UCSD-AML1 (cell line): ENCODE measurements around the gene MSX2.

Source experiments
- DNase-seq: peaks from one replicate; lab custom pipeline; 2025; ENCODE audit not compliant: unreplicated experiment; lab: John Stamatoyannopoulos, UW

The MSX2 gene

DNA sequence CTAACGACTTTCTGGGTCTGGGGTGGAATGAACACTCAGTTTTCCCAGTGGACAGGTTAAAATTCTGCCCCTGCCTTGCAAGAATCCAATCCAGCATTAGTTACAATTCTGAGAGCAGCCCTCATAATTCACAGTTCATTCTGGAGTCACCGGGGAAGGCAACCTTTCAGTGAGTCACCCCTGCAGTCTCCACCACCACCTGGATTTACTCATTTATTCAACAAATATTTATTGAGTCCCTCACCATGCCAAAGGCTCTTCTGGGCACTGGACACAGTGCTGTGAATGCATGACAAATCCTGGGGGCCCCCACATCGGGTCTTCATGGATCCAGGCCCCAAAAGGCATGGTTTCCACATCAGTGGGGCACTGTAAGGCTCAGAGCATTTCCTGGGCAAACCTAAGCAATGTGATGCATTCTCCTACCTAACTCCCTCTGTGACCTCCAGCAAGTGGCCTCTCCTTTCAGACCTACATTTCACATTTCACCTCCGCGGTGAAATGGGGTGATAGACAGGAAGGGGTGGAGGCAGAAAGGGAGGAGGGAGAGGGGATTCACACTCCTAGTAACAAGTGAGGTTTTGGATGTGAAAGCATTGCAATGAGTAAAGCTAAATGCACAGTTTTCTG lies 6.4 kb upstream of the MSX2 start:
- DNase-seq, result no peak

DNA sequence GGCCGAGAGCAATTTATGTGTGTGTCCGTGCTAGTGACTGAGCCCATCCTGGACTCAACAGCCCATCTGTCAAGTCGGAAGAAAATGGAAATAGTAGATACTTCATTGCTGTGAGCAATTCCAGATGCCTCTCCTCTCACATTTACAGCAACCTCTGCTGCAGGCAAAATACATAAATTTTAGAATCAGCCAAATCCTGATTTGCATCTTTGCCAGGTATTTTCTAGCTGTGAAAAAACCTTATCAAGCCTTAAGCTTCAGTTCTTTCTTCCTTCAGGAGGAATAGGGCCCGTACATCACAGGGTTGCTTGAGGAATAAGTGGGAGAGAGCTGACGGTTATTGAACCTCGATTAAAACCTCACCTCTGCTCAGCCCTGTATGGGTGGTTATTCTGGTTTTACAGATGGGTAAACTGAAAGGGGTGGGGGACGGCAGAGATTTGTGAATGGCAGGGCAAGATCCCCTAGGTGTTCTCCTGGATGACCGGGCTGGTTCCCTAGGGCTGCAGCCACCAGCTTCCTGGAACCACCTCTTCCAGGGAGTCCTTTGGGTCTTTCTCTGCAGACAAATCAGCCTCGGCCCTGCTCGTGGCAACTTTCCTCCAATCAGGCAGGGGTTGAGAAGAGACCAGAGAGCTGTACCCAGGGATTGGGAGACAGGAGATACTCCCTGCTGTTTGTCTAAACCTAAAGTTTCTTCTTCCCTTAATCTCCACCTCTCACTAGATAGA lies 5.3 kb upstream of the MSX2 start:
- DNase-seq, result no peak

DNA sequence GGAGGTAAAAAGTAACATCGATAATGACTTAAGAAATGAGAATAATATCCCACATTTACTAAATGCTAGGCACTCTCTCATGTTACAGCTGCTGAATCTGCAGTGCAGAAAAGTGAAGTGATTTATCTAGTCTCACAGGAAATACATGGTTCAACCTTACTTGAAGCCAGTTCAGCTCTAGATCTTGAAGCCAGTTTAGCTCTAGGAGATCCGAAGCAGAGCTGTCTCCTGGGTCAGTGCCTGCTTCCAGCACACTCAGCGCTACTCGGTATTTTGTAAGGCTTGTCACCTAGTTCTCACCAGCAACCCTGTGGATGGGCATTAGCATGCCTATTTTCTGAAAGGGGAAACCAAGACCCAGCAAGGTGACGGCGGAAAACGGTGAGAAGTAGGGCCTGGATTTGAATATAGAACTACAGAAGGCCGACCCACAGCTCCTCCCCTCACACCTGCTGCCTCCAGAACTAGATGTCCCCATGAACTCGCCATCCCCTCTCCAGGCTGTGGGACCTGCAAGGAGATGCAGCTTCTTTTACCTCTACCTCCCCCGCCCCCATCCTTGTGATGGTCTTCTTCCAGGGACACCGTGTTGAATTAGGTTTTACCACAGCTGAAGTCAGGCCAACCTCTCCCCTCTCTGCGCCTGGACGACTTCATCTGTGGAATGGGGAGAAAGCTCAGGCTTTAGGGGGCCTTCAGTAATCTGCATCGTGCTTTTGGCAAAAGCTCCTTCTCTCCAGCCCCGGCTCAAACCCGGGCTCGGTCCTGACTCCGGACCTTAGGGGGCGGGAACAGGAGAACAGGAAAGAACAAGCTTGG lies 4.4 kb upstream of the MSX2 start:
- no peak for DNase-seq

DNA sequence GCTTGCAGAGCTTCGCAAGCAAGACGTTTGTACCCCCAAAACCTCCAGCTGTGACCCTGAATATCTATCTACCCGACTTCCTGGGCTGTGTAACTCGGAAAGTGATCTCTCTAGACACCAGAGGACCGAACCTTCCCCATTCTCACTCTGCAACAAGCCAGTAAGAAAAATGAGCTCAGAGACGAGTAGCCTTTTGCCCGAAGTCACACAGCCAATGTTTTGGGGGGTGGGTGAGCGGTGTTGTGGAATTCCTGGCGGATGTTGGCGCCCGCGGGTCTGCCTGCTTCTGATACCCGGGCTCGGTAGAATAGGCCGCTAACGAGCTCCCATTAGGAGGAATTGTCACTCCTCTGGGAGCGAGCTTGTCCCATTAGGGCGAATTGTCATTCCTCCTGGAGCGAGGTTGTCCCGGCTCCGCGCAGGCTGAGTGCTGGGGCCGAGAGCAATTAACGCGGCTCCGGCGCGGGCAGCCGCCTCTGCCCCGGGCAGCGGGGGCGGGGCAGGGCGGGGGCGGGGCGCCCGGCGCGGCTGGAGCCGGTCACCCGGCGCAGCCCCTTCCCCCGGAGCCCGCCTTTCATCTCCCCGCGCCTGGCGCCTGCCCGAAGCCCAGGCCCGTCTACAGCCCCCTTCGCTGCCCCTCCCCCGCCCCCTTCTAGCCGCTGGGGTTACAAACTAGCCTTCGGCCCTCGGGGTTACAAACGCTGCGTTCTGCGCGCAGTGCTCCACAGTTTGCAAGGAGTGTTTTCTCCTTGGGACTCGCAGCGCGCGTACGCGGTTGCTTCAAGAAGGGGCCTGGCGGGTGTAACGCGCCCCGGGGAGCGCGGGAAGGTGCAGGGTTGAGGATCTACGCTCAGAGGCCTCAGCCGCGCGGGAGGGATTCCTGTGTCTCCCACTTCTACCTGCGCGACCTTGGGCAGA lies 3.5 kb upstream of the MSX2 start:
- DNase-seq, result no peak

DNA sequence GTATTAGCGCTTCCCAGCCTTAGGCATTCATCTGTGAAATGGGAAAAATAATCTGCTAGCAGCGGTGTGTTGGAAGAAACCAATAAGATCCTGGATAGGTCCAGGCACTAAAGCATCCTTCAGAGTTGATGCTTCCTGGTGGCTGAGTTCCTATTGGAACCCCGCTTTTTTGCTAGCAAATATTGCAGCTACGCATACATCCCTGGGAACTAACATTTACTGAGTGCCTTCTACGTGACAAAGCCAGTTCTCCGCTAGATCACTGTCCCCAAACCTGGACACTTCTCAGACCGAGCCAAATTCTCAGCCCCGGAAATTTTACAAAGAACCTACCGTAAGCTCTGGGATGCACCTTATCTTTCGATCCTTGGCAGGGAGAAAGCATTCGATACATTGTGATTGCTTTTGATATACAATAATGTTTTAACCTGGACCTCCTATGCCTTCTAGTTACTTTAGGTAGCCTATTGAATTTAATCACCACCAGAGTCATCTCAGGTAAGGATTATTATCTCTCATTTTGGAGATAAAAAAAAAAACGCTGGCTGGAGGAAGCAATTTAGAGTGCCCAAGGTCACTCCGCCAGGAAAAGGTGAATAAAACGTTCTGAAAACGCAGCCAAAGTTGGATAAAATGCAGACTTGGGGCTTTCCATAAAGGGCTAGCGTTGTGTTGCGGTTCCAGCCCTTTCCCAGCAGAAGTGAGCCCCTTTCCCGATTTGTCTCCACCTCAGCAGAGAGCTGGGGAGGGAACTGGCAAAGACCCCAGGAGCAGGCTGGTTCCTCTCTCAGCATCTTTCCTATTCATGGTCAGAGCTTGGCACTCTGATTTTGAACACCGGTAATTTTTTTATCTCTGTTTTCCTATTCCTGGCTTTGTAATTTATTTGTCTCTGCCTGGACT lies 2.6 kb upstream of the MSX2 start:
- no peak for DNase-seq

DNA sequence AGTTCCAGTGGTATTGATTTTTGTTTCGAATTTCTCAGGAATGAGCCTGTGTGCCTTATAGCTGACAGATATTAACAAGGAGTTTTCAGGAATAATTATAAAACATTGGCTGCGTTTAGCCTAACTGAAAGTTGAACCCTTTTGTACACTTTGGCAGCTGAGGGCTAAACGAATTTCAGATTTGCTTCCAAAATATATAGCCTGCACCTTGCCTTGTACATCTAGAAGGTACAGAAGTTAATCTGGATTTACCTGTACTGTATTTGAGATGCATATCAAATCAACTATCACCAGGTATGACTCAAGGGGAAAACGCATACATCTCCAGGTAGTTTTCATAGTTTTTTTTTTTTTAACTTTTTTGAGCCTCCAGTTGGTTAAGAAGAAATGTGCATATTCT lies 1.9 kb upstream of the MSX2 start:
- no peak for DNase-seq

DNA sequence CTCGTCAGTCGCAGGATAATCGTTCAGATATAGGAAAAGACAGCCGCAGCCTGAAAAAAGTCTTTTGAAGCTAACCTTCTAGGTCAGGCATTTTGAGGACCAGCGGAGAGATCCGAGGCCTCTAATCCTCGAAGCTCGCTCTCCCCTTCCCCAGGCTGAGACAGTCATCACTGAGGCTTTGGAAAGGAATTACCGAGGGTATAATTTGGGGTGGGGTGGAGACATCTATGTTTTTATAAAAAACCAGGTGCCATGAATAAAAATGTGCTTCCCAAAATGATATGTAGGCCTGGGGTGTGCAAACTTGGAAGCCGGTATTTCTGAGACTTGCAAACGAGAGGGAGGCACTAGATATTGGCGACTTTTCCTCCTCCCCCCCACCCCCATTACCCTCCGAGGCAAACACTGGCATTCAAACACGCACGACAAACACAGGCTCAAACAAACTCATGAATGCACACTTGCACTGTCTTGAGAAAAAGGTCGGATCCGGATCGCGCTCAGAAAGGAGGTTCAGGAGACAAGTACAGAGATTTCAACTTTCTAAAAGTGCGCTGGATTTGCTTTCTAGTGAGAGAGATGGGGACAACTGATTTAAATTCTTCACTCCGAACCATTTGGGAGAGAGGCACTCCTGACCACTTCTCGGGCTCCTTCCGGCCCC lies 935 bp upstream of the MSX2 start:
- DNase-seq, result no peak

DNA sequence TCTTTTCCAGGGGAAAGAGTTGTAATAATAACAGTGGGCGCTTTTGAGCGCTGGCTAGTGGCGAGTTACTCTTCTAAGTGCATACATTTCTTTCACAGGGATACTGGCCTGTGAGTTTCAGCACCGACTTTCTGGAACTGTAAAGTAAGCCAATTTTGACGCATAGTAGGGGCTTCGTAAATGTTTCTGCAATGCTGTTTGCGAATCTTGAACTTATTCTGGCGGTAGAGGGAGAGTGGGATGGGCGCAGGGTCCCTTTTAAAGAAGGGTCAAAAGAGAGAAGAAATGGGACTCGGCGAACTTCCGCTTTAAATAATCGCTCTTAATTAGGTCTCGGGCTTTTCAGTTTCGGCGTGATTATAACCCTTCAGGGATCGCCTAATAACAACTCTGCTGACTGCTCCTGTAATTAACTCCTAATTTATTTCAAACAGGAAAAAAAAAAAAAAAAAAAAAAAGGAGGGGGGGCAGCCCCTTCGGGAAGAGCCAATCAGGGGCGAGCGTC lies 351 bp upstream of the MSX2 start:
- DNase-seq, result no peak

DNA sequence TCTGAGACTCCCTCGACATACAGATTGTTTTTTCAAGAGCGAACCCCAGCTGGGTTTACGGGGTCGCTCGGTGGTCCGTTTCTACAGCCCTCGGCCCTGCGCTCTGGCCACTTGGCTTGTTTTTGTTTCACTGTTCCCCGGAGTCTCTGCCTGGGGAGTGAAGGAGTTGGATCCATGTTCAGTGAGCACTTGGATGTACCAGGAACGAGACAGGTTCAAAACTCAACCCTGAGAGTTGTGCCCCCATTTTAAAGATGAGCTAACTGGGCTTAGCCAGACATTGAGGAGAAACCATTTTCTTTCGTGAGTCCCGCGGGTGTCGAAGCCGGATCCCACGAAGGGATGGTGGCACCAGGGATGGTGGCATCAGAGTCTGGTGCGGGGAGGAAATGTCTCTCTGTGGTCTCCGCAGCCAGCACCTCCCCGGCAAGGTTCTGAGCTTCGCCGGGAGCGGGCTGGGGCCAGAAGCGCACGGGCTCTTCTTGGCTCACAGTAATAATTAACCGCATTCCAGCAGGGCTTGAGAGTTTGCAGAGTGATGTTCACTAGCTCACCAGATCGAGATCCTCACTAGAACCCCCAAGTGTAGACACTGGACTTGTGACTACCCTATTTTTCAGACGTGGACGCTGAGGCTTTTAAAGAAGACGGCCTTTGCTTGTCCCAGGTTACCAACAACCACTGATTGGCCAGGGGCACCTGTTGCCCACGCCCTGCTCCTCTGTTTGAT lies 1.0 kb downstream of the MSX2 start:
- DNase-seq, result no peak

DNA sequence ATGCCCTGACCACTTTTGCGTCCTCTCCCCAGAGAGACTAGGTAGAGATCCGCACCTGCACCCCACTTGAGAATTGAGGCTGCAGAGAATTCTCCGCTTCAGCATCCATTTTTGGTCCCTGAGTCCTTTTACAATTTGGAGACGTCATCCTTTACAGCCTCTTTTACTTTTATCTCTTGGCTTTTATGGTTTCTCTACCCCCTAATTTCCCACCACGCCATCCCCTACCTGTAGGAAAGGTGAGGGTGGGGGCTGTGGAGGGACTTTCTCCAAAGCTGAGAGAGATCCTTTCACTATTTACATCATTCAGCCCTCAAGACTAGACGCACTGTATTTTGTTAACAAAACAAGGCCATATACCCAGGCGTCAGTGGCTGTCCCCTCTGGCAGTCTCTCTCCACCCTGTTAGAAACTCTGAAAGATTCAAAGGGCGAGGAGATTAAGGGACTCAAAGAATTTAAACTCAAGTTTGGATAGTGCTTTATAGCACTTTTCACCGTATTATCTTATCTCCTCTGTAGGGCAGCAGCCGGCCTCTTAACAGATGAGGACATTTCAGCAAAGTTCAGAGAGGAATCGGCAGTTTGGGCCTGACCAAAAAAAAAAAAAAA lies 1.7 kb downstream of the MSX2 start:
- DNase-seq, result no peak

DNA sequence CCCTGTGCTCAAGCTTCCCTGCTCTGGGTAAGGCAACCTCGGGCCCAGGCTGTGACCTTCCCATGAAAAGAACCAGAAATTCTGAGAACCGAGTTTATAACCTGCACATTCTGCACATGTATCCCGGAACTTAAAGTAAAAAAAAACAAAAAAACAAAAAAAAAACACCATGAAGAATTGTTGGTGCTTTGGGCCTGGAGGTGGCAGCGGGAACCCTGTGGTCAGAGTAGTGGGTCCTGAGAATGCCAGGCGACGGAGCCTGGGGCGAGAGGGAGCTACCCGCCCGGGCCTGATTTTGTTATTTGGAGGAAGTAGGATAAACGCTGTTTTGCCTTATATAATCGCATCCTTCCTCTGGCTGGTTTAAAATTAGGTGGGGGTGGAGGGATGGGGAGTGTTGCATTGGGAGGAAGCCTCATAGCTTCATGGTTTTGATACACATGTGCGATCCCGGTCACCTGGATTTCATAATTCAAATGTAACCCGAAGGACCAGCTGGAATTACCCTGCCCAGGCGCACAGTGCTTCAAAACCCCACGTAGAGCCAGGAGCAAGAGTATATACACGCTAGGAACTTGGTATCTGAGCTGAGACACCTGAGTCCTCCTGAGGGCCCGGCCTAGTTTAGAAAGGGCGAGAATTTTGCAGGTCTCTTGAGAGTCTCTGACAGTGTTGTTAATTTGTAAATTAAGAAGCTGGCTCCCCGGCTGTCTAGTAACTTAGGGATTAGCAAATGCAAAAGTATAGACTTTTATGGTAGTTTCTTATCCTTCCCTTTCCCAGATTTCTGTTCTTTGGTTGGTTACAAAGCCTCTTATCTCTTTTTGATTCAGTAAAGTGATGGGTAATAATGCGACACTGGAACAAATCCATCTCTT lies 2.8 kb downstream of the MSX2 start:
- no peak for DNase-seq

DNA sequence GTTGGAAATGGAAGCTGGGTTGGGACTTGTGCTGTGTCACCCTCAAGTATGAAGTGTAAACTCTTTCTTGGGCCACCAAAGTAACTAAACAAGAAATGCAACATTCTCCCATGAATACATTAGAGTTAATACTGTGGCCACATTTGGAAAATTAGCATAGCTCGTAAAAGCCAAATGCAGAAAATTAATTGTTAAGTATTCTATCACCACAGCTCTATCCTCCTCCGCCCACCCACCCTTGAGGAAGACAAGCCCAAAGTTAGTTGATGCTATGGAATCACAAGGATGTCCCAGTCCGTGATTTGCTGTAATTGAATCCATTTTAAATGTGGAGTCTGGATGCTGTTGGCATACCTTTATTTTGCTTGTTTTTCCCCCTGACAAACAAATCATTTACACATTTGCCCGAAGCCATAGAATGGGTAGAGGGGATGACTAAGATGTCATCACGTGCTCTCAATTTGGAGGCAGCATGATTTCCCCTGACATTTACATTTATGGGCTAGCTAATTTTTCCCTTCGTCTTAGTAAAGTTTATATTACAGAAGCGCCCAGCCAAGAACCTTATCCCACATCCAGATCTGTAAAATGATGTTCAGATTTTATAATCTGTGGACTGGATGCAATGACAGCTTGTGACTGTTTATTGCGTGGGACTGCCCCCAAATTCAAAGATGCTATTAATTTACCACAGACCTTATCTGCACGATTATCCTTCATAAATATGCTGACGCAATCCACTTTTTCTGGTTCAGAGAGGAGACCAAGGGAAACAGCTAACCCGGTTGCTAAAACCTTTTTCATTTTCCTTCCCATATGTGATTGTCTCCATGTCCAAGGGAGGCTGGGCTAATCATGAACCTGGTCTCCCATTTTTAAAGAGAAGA lies 3.7 kb downstream of the MSX2 start:
- no peak for DNase-seq

DNA sequence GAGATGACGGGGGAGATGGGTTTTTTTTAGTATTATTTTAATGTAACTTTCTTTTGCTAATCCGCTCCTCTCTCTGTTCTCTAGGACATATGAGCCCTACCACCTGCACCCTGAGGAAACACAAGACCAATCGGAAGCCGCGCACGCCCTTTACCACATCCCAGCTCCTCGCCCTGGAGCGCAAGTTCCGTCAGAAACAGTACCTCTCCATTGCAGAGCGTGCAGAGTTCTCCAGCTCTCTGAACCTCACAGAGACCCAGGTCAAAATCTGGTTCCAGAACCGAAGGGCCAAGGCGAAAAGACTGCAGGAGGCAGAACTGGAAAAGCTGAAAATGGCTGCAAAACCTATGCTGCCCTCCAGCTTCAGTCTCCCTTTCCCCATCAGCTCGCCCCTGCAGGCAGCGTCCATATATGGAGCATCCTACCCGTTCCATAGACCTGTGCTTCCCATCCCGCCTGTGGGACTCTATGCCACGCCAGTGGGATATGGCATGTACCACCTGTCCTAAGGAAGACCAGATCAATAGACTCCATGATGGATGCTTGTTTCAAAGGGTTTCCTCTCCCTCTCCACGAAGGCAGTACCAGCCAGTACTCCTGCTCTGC lies 4.8 kb downstream of the MSX2 start:
- DNase-seq, result no peak

DNA sequence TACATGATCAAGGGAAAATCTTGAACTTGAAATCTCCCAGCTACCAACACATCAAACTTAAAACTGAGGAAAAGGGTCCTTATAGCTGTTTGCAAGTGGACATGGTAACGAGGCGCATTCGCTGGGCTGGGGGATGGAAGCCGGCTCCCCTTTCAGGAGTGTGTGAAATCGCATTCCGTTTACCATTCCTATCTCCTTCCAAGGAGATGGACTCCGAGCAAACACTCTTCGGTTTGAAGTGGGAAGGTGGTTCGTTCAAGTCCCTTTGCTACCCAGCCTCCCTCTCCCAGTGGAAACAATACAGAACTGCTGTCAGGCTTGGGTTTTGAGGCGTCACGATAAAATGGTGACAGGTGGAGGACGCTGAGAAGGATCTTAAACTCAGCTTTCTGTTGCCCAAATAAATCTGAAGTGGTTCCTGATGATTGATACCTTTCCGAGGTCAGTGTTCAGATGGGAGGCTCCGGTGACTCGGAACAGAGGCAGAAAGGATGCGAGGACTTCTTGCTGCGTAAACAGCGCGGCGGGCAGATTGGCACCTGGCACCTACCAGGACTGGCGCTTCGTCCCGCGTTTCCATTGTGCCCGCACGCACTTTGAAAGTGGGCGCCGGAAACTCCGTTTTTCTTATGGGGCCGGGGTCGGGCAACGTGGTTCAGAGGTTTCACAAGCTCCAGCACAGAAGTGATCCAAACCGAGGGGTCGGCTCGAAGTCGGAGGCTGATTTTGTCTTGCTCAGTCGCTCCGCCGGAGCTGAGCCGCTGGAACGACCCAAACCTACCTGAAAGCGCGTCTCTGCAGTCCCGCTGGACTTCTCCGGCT lies 7.0 kb downstream of the MSX2 start:
- no peak for DNase-seq
